Activated B cell treated with CpG ODN at 0.5 μM for 24 hours (primary cell): ENCODE data around the gene CCNY. TPM values are rescaled to one million over a fixed set of nuclear protein-coding genes. Genes with fewer than 3 reads are reported as not detected.

Experiments used
- ATAC-seq: fragments of 200-7000 bp; cut with Tn5 transposase; one replicate; pipeline ENCODE4 v1.10.0; 2021; ENCODE audit warnings: low read depth, mild to moderate bottlenecking, moderate library complexity
- CTCF ChIA-PET: fragments of 350-600 bp; sonication (Branson Sonifier 250); formaldehyde crosslinking; loops from one replicate; lab custom pipeline; 2021; ENCODE audit warnings: antibody characterized with exemption; lab: Charles Lee
- POLR2A ChIA-PET: fragments of 350-600 bp; sonication (Branson Sonifier 250); formaldehyde crosslinking; loops from one replicate; lab custom pipeline; 2021; ENCODE audit warnings: antibody characterized with exemption; lab: Charles Lee
- DNase-seq: peaks from one replicate; pipeline ENCODE4 v3.0.0; 2022
- H3K27ac Mint-ChIP-seq: one replicate; pipeline ENCODE4 v1.8.0; 2020; ENCODE audit warnings: mixed read lengths
- H3K27me3 Mint-ChIP-seq: one replicate; pipeline ENCODE4 v1.8.0; 2021; ENCODE audit warnings: mixed read lengths
- H3K36me3 Mint-ChIP-seq: one replicate; pipeline ENCODE4 v1.8.0; 2021; ENCODE audit warnings: low read depth, mixed read lengths
- H3K4me1 Mint-ChIP-seq: one replicate; pipeline ENCODE4 v1.8.0; 2021; ENCODE audit warnings: mixed read lengths
- H3K4me3 Mint-ChIP-seq: one replicate; pipeline ENCODE4 v1.8.0; 2020; ENCODE audit warnings: mild to moderate bottlenecking, mixed read lengths
- H3K9me3 Mint-ChIP-seq: one replicate; pipeline ENCODE4 v1.8.0; 2020; ENCODE audit warnings: mixed read lengths
- intact Hi-C: fragments of 100-400 bp; cut with micrococcal nuclease; formaldehyde crosslinking; loops from one replicate; pipeline ENCODE4 v1.15.1; 2024
- total RNA-seq: library from RNA; stranded (reverse); gene quantifications from 2 replicates; pipeline ENCODE4 v1.2.3, GENCODE V29; 2022
- TF ChIP-seq, protein P1 (sequence below): fragments of 200-600 bp; IDR thresholded peaks from one replicate; pipeline ENCODE4 v1.8.0; 2022; ENCODE audit warnings: antibody characterized with exemption, mild to moderate bottlenecking

CCNY gene
- total RNA-seq, 1 donor from 2014 or later, result 69.2 TPM

- POLR2A ChIA-PET, result no interaction called here
- Mint-ChIP-seq H3K27me3 (no peaks in the 10 kb centered on the region), H3K4me1 (peaks cover 35% of the 10 kb centered on the region), H3K36me3 (peaks cover 18% of the 10 kb centered on the region), H3K9me3 (peaks cover 7% of the 10 kb centered on the region), H3K4me3 (no peak overlapping the region), H3K27ac (no peak overlapping the region)
- TF ChIP-seq, protein P1, sequence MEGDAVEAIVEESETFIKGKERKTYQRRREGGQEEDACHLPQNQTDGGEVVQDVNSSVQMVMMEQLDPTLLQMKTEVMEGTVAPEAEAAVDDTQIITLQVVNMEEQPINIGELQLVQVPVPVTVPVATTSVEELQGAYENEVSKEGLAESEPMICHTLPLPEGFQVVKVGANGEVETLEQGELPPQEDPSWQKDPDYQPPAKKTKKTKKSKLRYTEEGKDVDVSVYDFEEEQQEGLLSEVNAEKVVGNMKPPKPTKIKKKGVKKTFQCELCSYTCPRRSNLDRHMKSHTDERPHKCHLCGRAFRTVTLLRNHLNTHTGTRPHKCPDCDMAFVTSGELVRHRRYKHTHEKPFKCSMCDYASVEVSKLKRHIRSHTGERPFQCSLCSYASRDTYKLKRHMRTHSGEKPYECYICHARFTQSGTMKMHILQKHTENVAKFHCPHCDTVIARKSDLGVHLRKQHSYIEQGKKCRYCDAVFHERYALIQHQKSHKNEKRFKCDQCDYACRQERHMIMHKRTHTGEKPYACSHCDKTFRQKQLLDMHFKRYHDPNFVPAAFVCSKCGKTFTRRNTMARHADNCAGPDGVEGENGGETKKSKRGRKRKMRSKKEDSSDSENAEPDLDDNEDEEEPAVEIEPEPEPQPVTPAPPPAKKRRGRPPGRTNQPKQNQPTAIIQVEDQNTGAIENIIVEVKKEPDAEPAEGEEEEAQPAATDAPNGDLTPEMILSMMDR, result no peak
- CTCF ChIA-PET, result no interaction called here
- intact Hi-C loops, result no loop called here
- DNase-seq (no peak), ATAC-seq (no peak)
Measured at GRCh38 chr10:35432781-35433338, 96.6 kb downstream of the CCNY start.

DNA sequence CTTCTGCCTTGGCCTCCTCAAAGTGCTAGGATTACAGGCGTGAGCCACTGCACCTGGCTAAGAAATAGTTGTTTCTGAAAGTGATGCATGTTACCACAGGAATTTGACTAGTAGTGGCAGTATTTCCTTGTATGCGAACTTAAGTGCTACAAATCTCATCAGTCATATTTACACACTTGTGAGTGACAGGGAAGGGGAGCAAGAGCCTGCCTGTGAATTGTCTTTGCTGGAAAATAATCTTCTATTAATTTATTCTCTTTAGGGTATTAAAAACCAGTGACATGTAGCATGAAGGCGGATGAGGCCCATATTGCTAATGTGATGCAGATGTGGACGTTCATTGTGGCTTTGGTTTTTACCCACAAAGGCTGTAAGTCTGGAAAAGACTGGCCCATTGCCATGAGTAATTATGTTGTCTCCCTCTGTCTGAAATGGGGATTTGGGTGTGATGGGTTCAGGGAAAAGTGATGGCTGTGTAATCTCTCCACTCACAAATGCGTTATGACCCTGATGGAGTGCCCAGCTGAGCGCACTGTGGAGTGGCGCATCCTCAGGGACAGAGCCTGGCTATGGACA lies 97.6 kb downstream of the CCNY start:
- intact Hi-C loops, result no loop called here
- Mint-ChIP-seq H3K4me3 (no peak overlapping the region), H3K4me1 (peaks cover 26% of the 10 kb centered on the region), H3K27ac (no peak overlapping the region), H3K9me3 (peaks cover 13% of the 10 kb centered on the region), H3K27me3 (no peaks in the 10 kb centered on the region), H3K36me3 (peaks cover 23% of the 10 kb centered on the region)
- ChIA-PET POLR2A (no interaction called here), CTCF (no interaction called here)
- ATAC-seq (no peak), DNase-seq (no peak)
- TF ChIP-seq, protein P1, result no peak

DNA sequence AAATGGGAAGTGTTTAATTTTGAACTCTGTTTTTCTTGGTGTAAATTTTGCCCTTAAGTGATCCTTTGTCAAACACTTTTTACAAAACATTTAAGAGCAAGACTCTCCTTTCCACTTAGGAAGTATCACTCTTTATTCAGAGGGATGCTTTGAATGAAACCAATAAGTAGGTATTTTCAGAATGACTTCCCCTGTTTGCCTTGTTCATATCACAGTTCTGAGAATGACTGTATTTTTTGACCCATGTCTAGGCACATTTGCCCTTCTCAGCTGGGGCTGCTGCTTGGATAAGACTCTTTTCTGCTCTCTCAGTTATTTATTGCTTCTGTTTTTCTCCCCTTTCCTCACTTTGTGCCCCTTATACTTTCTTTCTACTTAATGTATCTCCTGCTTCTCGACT lies 98.2 kb downstream of the CCNY start:
- TF ChIP-seq, protein P1, result no peak
- no peak for ATAC-seq
- no peaks in the 10 kb centered on the region for H3K27me3 Mint-ChIP-seq
- CTCF ChIA-PET, result no interaction called here
- peaks cover 26% of the 10 kb centered on the region for H3K4me1 Mint-ChIP-seq
- peaks cover 19% of the 10 kb centered on the region for H3K9me3 Mint-ChIP-seq
- POLR2A ChIA-PET, result no interaction called here
- H3K4me3 Mint-ChIP-seq, result no peak overlapping the region
- H3K27ac Mint-ChIP-seq, result no peak overlapping the region
- intact Hi-C loops, result no loop called here
- no peak for DNase-seq
- H3K36me3 Mint-ChIP-seq, result peaks cover 29% of the 10 kb centered on the region

- intact Hi-C loops, result no loop called here
- DNase-seq, result no peak
- Mint-ChIP-seq H3K36me3 (peaks cover 32% of the 10 kb centered on the region), H3K9me3 (peaks cover 26% of the 10 kb centered on the region), H3K27me3 (no peaks in the 10 kb centered on the region), H3K27ac (no peak overlapping the region), H3K4me1 (peaks cover 24% of the 10 kb centered on the region), H3K4me3 (no peak overlapping the region)
- ChIA-PET POLR2A (no interaction called here), CTCF (no interaction called here)
- TF ChIP-seq, protein P1, result no peak
- ATAC-seq, result no peak
Measured at GRCh38 chr10:35435824-35436223, 99.5 kb downstream of the CCNY start.

GRCh38 chr10:35437829-35438228 lies 101.5 kb downstream of the CCNY start:
- ATAC-seq, result no peak
- DNase-seq, result no peak
- Mint-ChIP-seq H3K4me3 (no peak overlapping the region), H3K27ac (no peak overlapping the region), H3K27me3 (no peaks in the 10 kb centered on the region), H3K36me3 (peaks cover 44% of the 10 kb centered on the region), H3K9me3 (peaks cover 40% of the 10 kb centered on the region), H3K4me1 (peaks cover 10% of the 10 kb centered on the region)
- ChIA-PET CTCF (interaction anchor here (0.6 kb wide), 1 partner anchor 226 kb away, joined by 3 read pairs; no protein-coding TSS in a partner anchor), POLR2A (no interaction called here)
- intact Hi-C loops, result no loop called here
- TF ChIP-seq, protein P1, result no peak
